ENCODE data around the gene WNT4. TPM values are rescaled to one million over a fixed set of nuclear protein-coding genes. Genes with fewer than 3 reads are reported as not detected.

WNT4 gene
- total and polyA plus RNA-seq, 2 donors from 2014 or later = 0.45 to 0.69 TPM

DNA sequence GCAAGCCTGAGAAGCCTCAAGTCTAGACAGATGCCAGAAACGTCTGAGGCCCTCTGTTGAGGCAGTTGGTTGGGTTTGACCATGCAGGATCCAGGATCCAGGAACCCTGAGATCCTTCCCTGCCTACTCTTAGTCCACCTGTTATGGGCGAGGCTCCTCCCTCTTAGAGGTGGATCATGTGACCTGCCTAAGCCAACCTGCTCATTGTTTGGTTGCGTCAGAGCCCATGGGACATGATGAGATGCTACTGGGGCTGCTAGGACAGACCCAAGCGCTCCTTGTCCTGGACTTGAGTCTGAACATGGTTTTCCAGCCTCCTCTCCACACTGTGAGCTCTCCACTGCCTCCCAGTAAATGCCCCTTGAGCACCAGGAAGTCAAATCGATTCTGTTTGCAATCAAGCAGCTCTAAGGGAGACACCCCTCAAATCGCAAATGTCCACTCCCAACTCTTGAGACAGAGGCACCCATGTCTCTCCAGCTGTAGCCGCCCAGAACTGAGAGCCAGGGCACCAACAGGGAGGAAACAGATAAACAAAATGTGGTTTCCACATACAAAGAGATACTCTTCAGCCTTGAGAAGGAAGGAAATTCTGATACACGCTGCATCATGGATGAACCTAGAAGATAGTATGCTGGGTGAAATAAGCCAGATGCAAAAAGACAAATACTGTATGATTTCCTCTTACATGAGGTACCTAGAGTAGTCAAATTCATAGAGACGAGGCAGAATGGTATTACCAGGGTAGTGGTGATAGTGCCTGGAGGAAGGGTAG, 31.7 kb upstream of the WNT4 start:
- Histone ChIP-seq H3K4me3 (ENCODE audit: low read length in 3 of 3) (no peak overlapping the region), H3K9me3 (ENCODE audit: control insufficient read depth in 2 of 3, insufficient read depth in 1 of 3, low read length in 3 of 3) (no peaks in the 10 kb centered on the region), H3K36me3 (ENCODE audit: control insufficient read depth in 2 of 3, insufficient read depth in 3 of 3, low read length in 3 of 3) (no peaks in the 10 kb centered on the region), H3K27ac (ENCODE audit: low read depth in 2 of 2, low read length in 2 of 2) (no peak overlapping the region), H3K9ac (ENCODE audit: low read length in 3 of 3) (no peak overlapping the region), H3K27me3 (ENCODE audit: control insufficient read depth, insufficient read depth, low read length) (no peaks in the 10 kb centered on the region), H3K4me1 (ENCODE audit: control insufficient read depth in 2 of 3, insufficient read depth in 2 of 3, low read depth in 1 of 3, low read length in 3 of 3) (no peaks in the 10 kb centered on the region)
- FAIRE-seq = no peak
- DNase-seq = no peak
- intact Hi-C loops (cut with DNase I) = no loop called here
- TF ChIP-seq CTCF (IDR thresholded peaks at IDR 0.05; ENCODE audit: borderline replicate concordance, extremely low read depth, insufficient read depth) = no peak

DNA sequence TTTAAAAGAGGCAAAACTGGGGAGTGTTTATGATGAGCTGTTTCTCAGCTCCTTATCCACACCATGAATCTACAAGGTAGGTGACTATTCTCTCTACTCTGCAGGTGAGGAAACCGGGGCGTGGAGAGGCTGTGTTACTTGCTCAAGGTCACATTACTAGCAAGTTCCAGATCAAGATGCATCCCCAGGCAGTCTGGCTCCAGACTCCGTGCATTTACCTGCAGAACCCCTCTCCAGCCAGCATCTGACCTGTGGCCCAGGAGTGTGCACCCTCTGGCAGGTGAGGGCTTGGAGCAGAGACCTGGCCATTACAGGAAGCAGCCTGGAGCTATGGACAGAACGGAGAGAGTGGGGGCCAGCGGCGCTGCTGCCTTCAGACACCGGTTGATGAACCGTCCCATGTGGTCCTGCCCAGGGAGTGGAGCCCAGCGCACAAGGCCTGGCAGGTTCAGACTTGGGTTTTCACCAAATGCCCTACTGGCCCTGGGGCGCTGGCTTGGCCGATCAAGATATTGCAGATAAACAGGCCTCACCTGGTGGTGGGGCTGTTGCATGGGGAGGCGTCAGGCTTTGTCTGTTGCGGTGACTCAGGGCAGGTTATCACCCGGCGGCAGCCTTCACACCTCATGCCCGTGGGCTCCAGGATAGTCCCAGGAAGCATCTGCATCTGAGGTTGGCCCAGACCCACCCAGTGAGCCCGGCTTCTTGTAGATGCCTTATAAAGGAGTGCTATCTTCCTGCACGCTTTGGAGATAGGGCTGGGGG, 29.2 kb upstream of the WNT4 start:
- no peaks in the 10 kb centered on the region for H3K9me3 ChIP-seq (ENCODE audit: control insufficient read depth in 2 of 3, insufficient read depth in 1 of 3, low read length in 3 of 3)
- no peak overlapping the region for H3K27ac ChIP-seq (ENCODE audit: low read depth in 2 of 2, low read length in 2 of 2)
- DNase-seq (no peak), FAIRE-seq (no peak)
- intact Hi-C loops (cut with DNase I) = no loop called here
- no peaks in the 10 kb centered on the region for H3K4me1 ChIP-seq (ENCODE audit: control insufficient read depth in 2 of 3, insufficient read depth in 2 of 3, low read depth in 1 of 3, low read length in 3 of 3)
- H3K27me3 ChIP-seq (ENCODE audit: control insufficient read depth, insufficient read depth, low read length) = no peaks in the 10 kb centered on the region
- no peak overlapping the region for H3K4me3 ChIP-seq (ENCODE audit: low read length in 3 of 3)
- TF ChIP-seq CTCF (IDR thresholded peaks at IDR 0.05; ENCODE audit: borderline replicate concordance, extremely low read depth, insufficient read depth) = no peak
- no peaks in the 10 kb centered on the region for H3K36me3 ChIP-seq (ENCODE audit: control insufficient read depth in 2 of 3, insufficient read depth in 3 of 3, low read length in 3 of 3)
- no peak overlapping the region for H3K9ac ChIP-seq (ENCODE audit: low read length in 3 of 3)

GRCh38 chr1:22169816-22170215, 26.9 kb upstream of the WNT4 start:
- H3K9ac ChIP-seq (ENCODE audit: low read length in 3 of 3) = no peak overlapping the region
- DNase-seq (no peak), FAIRE-seq (no peak)
- intact Hi-C loops (cut with DNase I) = no loop called here
- H3K4me1 ChIP-seq (ENCODE audit: control insufficient read depth in 2 of 3, insufficient read depth in 2 of 3, low read depth in 1 of 3, low read length in 3 of 3) = no peaks in the 10 kb centered on the region
- H3K9me3 ChIP-seq (ENCODE audit: control insufficient read depth in 2 of 3, insufficient read depth in 1 of 3, low read length in 3 of 3) = no peaks in the 10 kb centered on the region
- no peaks in the 10 kb centered on the region for H3K27me3 ChIP-seq (ENCODE audit: control insufficient read depth, insufficient read depth, low read length)
- H3K27ac ChIP-seq (ENCODE audit: low read depth in 2 of 2, low read length in 2 of 2) = no peak overlapping the region
- no peak for TF ChIP-seq CTCF (IDR thresholded peaks at IDR 0.05; ENCODE audit: borderline replicate concordance, extremely low read depth, insufficient read depth)
- no peak overlapping the region for H3K4me3 ChIP-seq (ENCODE audit: low read length in 3 of 3)
- H3K36me3 ChIP-seq (ENCODE audit: control insufficient read depth in 2 of 3, insufficient read depth in 3 of 3, low read length in 3 of 3) = no peaks in the 10 kb centered on the region
